KOPT-K1 (cell line): Measurements from ENCODE around the gene NDUFC2.
"Not testable (repeated sequence)": the region's sequence is repeated elsewhere in the genome, so short reads cannot be mapped to it uniquely, and the experiment has no call there.

Experiments
- H3K27ac ChIP-seq: fragments of 200-600 bp; sonication (generic); 2 replicates; pipeline ENCODE4 v1.5.1; 2016; ENCODE audit warnings: antibody characterized with exemption, mild to moderate bottlenecking, low read depth, low read length; ENCODE audit not compliant: poor library complexity, severe bottlenecking
- H3K36me3 ChIP-seq: fragments of 200-600 bp; sonication (generic); 2 replicates; pipeline ENCODE4 v1.5.1; 2017; ENCODE audit warnings: antibody characterized with exemption, mild to moderate bottlenecking, low read length, moderate library complexity; ENCODE audit not compliant: insufficient read depth
- H3K9me3 ChIP-seq: fragments of 200-600 bp; sonication (generic); 2 replicates; pipeline ENCODE4 v1.5.1; 2017; ENCODE audit warnings: antibody characterized with exemption, low read length, mild to moderate bottlenecking; ENCODE audit not compliant: insufficient read depth, poor library complexity, severe bottlenecking

The NDUFC2 gene

DNA sequence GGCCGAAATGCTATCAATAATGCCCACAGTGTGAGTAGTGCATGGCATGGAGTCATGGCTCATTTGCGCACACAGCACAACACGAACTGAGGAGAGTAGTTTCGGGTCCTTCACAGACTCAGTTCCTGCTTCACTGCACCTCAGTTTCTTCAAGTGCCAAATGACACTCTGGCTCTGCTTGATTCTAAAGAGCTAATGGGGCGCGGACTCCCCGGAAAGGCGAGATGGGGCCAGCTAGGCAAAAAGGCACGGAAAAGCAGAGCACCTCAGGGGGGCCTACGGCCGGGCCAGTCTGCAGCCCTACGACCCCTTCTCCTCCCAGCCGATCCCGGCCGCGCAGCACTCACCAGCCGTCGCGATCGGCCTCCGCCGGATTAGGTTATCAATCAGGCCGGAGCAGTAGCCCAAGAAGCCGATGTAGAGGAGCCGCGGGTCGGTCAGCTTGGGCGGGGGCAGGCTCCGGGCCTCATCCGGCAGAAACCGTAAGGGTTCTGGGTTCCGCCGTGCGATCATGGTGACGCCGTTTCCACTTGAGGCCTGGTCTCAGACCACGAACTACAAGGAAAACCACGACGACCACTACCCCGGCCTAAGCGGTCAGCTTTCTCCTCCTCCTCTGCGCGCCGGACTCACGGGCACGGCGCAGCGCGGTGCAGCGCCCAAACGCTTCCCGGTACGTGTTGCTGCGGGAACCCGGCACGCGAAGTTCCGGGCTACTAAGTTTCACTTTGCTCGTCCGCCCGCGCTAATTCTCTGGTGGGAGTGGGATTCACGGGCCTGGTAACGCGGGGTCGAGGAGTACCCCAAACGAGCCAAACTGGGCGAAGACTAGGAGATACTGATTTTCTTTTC, at the start of gene NDUFC2:
NDUFC2 (minus strand) TSS at position 631 of the 852 bp plus-strand sequence; CDS start at position 513, 118 bp downstream.
- Histone ChIP-seq H3K36me3 (peaks cover 26% of the 10 kb centered on the region; the same call in 1 of the 2 replicates), H3K9me3 (no peaks in the 10 kb centered on the region), H3K27ac (peak within 1 kb of the TSS; percentile 75)

DNA sequence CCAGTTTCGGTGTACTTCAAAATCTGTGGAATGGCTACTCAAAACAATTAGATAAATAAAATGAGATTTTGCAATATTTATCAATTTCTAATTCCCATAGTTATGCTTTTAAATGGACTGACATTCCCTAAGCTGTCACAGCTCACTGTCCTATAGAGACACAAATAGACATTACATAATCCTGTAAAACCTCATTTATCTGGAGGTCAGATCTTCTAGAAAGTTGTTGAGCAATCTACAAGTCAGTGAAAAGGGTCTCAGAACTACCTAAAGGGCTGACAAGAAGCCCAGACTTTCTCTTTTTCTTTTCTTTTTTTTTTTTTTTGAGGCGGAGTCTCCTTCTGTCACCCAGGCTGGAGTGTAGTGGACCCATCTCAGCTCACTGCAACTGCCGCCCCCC, 47.7 kb upstream of the NDUFC2 start:
- Histone ChIP-seq H3K9me3 (no peaks in the 10 kb centered on the region), H3K27ac (no peak overlapping the region), H3K36me3 (peaks cover 31% of the 10 kb centered on the region)

DNA sequence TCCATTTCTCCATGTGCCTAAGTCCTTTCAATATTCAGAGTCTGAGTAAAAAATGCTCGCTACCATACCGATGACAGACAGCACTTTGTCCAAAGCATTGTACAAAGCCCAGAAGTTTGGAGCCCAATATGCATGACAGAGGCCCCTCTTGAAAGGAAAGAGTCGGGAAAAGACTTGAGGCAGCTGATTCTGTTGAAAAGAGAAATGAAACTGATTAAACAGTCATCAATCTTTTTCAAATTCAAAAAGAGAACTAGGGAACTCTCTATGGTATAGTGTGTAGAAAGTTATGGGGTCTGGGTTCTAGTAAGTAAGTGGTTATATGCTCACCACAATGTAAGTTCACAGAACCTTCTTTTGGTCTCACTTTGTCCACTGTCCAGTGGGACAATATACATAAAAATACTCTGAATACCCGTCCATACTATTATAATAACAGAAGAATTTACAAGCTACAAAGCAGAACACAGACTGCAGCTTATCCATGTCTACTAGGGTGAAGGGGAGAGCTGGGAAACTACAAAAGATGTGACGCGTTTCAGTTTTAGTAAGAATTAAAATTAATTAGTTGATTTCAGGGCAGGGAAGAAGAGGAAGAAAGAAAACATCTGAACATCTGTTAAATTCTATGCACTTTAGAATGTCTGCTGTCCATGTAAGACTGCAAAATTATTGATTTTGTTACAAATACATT, 33.1 kb upstream of the NDUFC2 start:
- Histone ChIP-seq H3K27ac (no peak overlapping the region), H3K36me3 (peaks cover 83% of the 10 kb centered on the region), H3K9me3 (no peaks in the 10 kb centered on the region)

DNA sequence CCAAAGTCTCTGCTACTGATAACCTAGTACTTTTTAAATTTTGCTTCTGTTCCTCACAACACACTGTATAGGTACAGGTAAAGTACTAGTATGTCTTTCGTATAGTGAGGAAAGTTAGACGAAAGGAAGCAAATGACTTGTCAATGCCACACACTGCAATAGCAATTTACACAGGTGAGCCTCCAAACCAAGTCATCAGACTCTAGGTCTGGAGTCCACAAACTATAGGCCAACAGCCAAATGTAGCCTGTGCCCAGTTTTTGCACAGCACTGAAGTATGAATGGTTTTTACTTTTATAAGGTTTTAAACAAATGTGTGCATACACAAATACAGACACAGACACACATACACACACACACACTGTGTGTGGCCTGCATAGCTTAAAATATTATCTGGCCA, 31.6 kb upstream of the NDUFC2 start:
- H3K9me3 ChIP-seq: no peaks in the 10 kb centered on the region
- no peak overlapping the region for H3K27ac ChIP-seq
- peaks cover 79% of the 10 kb centered on the region for H3K36me3 ChIP-seq

DNA sequence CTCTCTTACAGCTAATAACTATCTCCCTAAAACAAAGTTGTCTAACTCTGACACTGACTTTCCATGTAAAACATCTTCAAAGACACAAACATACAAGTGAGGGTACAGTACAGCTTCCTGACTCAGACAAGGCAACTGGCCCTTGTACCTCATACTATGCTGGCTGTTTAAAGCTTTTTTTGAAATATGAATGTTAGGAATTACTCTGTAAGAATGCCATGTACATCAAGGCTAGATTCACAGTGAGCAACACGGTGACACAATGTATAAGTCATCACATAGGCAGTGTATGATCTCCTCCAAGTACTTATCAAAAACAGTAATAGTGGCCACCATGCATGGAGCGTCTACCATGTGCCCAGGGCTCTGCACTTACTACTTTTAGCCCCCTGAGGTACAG, 31.2 kb upstream of the NDUFC2 start:
- H3K9me3 ChIP-seq: no peaks in the 10 kb centered on the region
- H3K36me3 ChIP-seq: peaks cover 79% of the 10 kb centered on the region
- H3K27ac ChIP-seq: no peak overlapping the region

DNA sequence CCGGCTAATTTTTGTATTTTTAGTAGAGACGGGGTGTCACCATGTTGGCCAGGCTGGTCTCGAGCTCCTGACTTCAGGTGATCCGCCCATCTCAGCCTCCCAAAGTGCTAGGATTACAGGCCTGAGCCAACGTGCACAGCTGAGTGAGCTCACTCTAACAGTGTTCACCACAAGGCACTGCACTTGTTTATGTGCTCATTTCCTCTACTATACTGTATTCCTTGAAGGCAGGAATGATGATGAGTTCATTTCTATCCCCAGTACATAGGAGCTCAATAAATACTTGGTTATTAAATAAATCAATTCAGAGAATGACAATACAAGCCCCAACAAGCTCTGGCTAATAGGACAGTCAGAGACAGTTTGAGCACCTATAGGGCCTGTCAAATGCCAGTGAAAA, 30.7 kb upstream of the NDUFC2 start:
- H3K36me3 ChIP-seq: peaks cover 82% of the 10 kb centered on the region
- H3K9me3 ChIP-seq: no peaks in the 10 kb centered on the region
- H3K27ac ChIP-seq: no peak overlapping the region

DNA sequence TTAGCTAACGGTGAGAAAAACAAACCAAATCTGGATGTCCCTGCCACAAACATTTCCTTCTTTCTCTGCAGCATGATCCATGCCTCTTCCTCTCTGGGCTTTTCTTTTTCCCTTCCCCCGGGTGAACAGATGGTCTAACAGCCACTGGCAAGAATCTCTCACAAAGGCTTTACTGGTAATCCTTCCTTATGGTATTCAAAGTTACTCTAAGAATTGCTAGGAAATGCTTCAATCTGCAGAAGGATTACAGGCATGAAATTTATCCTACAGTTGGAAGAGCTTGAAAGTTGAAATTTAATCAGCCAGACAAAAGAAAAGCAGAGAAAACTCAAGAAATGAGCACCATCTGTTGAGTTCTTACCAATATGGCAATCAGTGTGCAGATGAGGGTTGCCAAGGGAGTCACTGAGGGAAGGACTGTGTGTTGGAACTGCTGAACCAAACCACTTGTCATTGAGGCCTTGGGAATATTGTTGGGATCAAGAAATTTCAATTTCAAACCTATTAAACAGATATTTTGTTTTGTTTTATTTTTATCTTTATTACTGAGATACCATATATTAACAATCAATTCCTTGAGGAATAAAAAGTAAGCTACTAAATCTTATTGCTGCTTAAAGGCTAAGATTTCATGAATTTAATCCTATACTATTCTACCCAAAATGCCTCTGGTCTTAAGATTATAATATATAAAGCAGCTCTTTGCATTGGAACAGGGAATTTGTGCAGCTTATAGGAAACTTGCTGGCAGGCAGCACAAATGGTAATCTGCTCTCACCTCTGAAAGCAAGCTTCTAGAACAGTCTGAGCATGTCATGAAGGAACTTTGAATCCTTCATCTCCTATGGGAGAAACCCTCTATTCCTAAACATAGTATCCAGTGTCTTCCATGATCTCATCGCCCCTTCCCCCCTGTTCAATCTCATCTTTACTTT, 29.7 kb upstream of the NDUFC2 start:
- Histone ChIP-seq H3K36me3 (peaks cover 90% of the 10 kb centered on the region), H3K27ac (no peak overlapping the region), H3K9me3 (no peaks in the 10 kb centered on the region)

DNA sequence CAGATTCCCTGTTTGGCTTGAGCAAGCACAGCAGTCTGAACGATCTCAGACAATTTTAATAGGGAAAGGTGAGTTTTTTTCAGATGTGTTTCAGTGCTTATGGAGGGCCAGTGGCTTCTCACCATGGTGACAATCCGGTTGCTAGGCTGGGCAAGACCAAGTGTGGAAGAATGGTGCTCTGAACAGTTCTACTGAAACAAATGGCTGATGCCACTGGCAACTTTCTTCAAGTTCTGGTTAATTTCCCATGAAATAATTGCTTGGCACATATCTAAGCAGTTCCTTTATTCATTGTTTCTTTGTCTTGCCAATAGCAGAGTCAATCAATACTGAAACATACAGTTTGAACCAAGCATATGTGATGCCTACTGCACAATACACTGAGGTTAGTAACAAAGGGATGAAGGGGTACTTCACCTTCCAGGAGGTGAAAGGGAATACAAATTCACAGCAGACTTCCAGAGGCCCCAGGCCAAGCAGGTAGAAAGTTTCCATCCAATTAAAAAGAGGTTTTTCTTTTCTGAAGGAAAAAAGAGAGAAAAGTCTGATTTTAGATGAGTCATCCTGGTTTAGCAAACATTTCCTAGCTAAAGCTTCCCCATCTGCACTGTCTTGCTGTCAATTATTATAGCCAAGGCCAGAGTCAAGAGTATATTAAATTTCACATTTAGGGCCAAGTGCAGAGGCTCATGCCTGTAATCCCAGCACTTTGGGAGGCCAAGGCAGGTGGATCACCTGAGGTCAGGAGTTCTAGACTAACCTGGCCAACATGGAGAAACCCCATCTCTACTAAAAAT, 21.2 kb upstream of the NDUFC2 start:
- Histone ChIP-seq H3K27ac (no peak overlapping the region), H3K9me3 (no peaks in the 10 kb centered on the region), H3K36me3 (peaks cover 81% of the 10 kb centered on the region)

DNA sequence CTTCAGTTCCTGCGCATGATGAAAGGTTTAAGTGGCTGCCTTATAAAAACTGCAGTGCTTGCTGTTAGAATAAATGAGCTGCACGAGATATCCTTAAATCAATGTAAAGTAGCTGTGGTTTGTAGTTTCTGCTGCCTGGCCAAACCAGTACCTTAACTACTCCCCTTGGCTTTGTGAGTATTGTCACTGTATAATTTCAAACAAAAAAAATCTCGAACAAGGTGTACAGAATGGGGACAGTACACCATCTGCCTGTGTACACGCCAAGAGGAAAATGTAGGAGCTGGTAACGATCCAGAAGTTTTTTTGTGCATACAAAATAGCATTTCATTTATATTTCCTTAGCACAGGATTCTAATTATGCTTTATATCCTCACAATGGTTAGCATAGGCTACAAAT, 20.6 kb upstream of the NDUFC2 start:
- H3K9me3 ChIP-seq: no peaks in the 10 kb centered on the region
- H3K27ac ChIP-seq: no peak overlapping the region
- H3K36me3 ChIP-seq: peaks cover 79% of the 10 kb centered on the region

DNA sequence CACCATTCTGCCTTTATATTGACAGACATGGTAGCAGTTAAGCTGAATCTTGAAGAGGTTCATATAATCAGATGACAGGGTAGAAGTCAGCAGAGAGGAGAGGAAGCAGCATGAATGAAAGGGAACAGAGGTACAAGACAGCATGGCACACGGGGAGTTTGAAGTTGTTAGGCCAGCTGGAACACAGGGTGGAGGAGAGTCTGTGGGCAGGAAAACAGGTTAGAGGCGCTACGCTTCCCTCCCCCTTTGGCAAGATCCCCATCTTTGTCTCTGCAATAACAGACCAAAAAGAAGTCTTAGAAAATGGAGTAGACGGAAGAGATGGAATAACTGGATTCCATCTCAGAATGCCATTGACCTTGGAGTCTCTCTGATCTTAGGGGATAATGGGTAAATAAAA, 20.0 kb upstream of the NDUFC2 start:
- H3K9me3 ChIP-seq: no peaks in the 10 kb centered on the region
- peaks cover 79% of the 10 kb centered on the region for H3K36me3 ChIP-seq
- H3K27ac ChIP-seq: no peak overlapping the region

DNA sequence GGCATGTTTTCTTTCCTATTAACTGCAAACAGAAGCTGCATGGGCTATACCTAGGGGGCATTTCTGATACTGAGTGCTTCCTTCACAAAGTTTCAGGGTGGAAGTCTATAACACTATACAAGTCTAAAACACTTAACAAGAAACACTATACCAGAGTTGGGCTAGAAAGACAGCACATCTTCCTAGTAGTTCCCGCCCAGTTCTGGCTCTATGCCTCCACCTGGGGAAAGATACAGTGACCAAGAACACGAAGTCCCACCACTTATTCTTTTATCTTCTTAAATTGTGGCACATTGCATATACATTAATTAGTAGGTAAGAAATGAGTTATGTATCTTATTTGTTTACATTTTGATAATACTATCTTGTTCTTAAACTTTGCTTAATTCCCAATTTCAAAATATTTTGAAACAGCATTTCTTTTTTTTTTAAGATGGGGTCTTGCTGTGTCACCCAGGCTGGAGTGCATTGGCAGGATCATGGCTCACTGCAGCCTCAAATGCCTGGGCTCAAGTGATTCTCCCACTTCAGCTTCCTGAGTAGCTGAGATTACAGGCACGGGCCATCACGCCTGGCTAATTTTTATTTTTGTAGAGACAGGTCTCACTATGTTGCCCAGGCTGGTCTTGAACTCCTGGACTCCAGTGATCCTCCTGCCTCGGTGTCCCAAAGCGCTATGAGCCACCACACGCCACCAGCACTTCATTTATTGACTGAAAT, 18.2 kb upstream of the NDUFC2 start:
- no peak overlapping the region for H3K27ac ChIP-seq
- no peaks in the 10 kb centered on the region for H3K9me3 ChIP-seq
- H3K36me3 ChIP-seq: peaks cover 72% of the 10 kb centered on the region

DNA sequence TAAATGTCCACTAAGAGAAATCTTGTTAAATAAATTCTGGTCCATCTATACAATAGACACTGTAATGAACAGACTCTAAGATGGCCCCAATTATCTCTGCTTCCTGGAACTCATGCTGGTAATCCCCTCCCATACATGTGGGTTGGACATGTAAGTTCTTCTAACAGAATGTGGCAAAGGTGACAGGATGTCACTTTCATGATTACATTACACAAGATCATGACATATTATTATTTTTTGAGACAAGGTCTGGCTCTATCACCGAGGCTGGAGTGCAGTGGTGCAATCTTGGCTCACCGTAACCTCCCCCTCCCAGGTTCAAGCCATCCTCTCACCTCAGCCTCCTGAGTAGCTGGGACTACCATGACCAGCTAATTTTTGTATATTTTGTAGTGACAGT, 14.6 kb upstream of the NDUFC2 start:
- no peaks in the 10 kb centered on the region for H3K9me3 ChIP-seq
- no peak overlapping the region for H3K27ac ChIP-seq
- H3K36me3 ChIP-seq: peaks cover 45% of the 10 kb centered on the region

DNA sequence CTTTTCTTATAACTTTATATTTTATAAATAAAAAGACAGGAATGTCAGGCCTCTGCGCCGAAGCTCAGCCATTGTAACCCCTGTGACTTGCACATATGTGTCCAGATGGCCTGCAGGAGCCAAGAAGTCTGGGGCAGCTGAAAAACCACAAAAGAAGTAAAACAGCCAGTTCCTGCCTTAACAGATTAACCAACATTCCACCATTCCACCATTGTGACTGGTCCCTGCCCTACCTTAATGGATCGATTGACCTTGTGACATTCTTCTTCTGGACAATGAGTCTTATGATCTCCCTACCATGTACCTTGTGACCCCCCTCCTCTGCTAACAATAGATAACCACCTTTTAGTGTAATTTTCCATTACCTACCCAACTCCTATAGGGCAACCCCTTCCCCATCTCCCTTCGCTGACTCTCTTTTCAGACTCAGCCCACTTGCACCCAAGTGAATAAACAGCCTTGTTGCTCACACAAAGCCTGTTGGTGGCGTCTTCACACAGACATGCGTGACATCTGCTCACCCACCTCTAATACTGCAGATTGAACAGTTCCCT, 6.9 kb upstream of the NDUFC2 start:
- not testable (repeated sequence) for H3K36me3 ChIP-seq, H3K9me3 ChIP-seq, H3K27ac ChIP-seq
